ENCODE data around the gene AATK.
A peak's percentile ranks its signal among the peaks of the same experiment; 100 is the strongest.
"Not testable (repeated sequence)": the region's sequence is repeated elsewhere in the genome, so short reads cannot be mapped to it uniquely, and the experiment has no call there.

Gene AATK

GRCh38 chr17:81162491-81162890 is 3.5 kb downstream of the AATK start:
- DNase-seq (ENCODE audit: low spot score): no peak

GRCh38 chr17:81161972-81162371 is 4.0 kb downstream of the AATK start:
- no peak for DNase-seq (ENCODE audit: low spot score)

- no peak for DNase-seq (ENCODE audit: low spot score)
Observed at GRCh38 chr17:81161536-81161935, 4.5 kb downstream of the AATK start.

GRCh38 chr17:81160747-81161453 is 5.1 kb downstream of the AATK start:
- DNase-seq (ENCODE audit: low spot score): no peak

GRCh38 chr17:81160306-81160705 is 5.7 kb downstream of the AATK start:
- DNase-seq (ENCODE audit: low spot score): no peak

- DNase-seq (ENCODE audit: low spot score): no peak
Observed at GRCh38 chr17:81159611-81160265, 6.3 kb downstream of the AATK start.

GRCh38 chr17:81158688-81159590 is 7.1 kb downstream of the AATK start:
- no peak for DNase-seq (ENCODE audit: low spot score)

- DNase-seq (ENCODE audit: low spot score): no peak
Observed at GRCh38 chr17:81157848-81158687, 8.0 kb downstream of the AATK start.

- no peak for DNase-seq (ENCODE audit: low spot score)
Observed at GRCh38 chr17:81156866-81157805, 8.9 kb downstream of the AATK start.

GRCh38 chr17:81154961-81155360 is 11.1 kb downstream of the AATK start:
- no peak for DNase-seq (ENCODE audit: low spot score)

- DNase-seq (ENCODE audit: low spot score): peak; percentile 50
Observed at GRCh38 chr17:81154016-81154415, 12.0 kb downstream of the AATK start.

GRCh38 chr17:81153340-81153803 is 12.6 kb downstream of the AATK start:
- peak; percentile 93 for DNase-seq (ENCODE audit: low spot score)

- no peak for DNase-seq (ENCODE audit: low spot score)
Observed at GRCh38 chr17:81152288-81152828, 13.7 kb downstream of the AATK start.

GRCh38 chr17:81151278-81151677 is 14.7 kb downstream of the AATK start:
- DNase-seq (ENCODE audit: low spot score): no peak

GRCh38 chr17:81150377-81151077 is 15.5 kb downstream of the AATK start:
- no peak for DNase-seq (ENCODE audit: low spot score)

- DNase-seq (ENCODE audit: low spot score): no peak
Observed at GRCh38 chr17:81148986-81149533, 17.0 kb downstream of the AATK start.

- no peak for DNase-seq (ENCODE audit: low spot score)
Observed at GRCh38 chr17:81148571-81148970, 17.4 kb downstream of the AATK start.

GRCh38 chr17:81147701-81148100 is 18.3 kb downstream of the AATK start:
- no peak for DNase-seq (ENCODE audit: low spot score)

- DNase-seq (ENCODE audit: low spot score): not testable (repeated sequence)
Observed at GRCh38 chr17:81146208-81146607, 19.8 kb downstream of the AATK start.

Measured in Ammon's horn (tissue), 1 donor.